ENCODE measurements around the gene FANCC.

The FANCC gene

DNA sequence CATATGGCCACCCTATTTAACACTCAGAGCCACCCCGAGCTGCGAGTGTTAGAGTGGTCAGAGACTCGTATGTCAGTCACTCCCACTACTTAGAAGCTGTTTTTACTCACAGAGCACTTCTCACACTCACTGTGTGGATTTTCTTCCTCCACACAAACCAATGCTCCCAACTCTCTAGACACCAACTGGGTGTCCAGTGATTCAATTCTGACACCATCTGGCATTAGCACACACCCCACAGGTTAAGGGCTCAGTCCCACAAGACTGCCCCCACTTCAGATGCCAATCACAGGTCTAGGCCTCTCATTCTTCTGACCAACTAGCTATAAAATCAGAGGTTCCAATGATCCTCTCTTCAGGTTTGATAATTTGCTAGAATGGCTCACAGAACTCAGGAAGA, 174.8 kb downstream of the FANCC start:
- DNase-seq (ENCODE audit: low spot score) = no peak
- TF ChIP-seq, protein P1, sequence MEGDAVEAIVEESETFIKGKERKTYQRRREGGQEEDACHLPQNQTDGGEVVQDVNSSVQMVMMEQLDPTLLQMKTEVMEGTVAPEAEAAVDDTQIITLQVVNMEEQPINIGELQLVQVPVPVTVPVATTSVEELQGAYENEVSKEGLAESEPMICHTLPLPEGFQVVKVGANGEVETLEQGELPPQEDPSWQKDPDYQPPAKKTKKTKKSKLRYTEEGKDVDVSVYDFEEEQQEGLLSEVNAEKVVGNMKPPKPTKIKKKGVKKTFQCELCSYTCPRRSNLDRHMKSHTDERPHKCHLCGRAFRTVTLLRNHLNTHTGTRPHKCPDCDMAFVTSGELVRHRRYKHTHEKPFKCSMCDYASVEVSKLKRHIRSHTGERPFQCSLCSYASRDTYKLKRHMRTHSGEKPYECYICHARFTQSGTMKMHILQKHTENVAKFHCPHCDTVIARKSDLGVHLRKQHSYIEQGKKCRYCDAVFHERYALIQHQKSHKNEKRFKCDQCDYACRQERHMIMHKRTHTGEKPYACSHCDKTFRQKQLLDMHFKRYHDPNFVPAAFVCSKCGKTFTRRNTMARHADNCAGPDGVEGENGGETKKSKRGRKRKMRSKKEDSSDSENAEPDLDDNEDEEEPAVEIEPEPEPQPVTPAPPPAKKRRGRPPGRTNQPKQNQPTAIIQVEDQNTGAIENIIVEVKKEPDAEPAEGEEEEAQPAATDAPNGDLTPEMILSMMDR (IDR thresholded peaks at IDR 0.05; ENCODE audit: extremely low read depth, missing control alignments) = no peak

DNA sequence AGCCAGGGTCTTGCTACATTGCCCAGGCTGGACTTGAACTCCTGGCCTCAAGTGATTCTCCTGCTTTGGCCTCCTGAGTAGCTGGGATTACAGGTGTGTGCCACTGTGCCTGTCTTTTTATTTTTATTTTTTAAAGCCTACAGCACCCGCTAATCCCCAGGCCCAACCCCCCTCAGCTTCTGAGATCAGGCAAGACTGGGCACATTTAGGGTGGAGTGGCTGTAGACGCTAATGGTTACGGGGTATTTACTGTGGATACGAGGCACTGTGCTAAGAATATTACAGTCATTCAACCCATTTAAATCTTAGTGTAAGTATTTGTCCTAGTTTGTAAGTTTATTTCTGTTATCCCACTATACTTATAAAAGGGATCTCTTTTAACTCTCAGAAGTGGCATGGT, 175.2 kb downstream of the FANCC start:
- no peak for DNase-seq (ENCODE audit: low spot score)
- TF ChIP-seq, protein P1 (IDR thresholded peaks at IDR 0.05; ENCODE audit: extremely low read depth, missing control alignments) = no peak

DNA sequence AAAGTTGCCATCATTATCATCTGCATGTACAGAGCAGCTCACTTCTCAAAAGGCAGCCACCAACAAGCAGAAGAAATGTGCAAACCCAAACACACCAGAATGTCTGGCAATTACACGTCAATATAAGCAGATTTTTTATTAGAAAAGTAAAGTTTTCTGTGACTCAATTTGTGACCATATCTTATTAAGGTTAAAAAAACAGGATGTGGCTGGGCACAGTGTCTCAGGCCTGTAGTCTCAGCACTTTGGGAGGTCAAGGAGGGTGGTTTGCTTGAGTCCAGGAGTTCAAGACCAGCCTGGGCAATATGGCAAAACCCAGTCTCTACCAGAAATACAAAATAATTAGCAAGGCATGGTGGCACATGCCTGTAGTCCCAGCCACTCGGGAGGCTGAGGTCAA, 176.7 kb downstream of the FANCC start:
- DNase-seq (ENCODE audit: low spot score) = no peak
- TF ChIP-seq, protein P1 (IDR thresholded peaks at IDR 0.05; ENCODE audit: extremely low read depth, missing control alignments) = no peak

DNA sequence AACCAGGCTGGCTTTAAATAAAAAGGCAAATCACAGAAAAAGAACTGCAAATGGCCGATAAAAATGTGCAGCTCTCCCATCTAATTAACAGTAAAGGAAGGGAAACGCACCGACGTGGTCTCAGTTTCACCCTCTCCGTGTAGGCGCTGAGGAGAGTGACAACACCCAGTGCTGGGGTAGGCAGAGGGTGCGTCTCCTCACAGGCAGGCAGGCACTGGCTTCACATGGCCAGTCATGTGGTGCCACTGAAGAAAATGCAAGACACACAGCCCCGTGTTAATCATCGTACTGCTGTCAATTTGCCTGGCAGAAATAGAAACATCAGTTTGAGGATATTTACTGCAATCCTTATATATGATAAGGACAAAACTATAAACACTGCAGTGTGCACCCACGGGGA, 178.4 kb downstream of the FANCC start:
- TF ChIP-seq, protein P1 (IDR thresholded peaks at IDR 0.05; ENCODE audit: extremely low read depth, missing control alignments) = no peak
- no peak for DNase-seq (ENCODE audit: low spot score)

DNA sequence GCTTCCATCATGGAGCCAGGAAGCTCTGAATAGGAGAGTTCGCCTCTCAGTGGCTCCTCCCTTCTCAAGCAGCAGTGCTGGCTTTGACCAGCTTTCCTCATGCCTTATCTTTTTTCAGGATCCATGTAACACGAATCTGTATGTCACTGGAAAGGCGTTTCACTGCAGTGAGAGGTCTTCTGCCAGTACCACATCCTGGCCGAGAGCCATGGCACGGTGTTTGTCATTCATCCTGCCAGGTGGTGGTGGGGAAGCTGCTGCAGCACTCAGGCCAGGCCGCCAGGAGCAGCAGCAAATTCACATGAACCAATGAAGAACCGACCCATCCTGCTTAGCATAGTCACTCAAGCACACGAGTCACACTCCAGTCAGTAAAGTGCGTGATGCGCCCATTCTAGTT, 179.0 kb downstream of the FANCC start:
- no peak for DNase-seq (ENCODE audit: low spot score)
- TF ChIP-seq, protein P1 (IDR thresholded peaks at IDR 0.05; ENCODE audit: extremely low read depth, missing control alignments) = no peak

DNA sequence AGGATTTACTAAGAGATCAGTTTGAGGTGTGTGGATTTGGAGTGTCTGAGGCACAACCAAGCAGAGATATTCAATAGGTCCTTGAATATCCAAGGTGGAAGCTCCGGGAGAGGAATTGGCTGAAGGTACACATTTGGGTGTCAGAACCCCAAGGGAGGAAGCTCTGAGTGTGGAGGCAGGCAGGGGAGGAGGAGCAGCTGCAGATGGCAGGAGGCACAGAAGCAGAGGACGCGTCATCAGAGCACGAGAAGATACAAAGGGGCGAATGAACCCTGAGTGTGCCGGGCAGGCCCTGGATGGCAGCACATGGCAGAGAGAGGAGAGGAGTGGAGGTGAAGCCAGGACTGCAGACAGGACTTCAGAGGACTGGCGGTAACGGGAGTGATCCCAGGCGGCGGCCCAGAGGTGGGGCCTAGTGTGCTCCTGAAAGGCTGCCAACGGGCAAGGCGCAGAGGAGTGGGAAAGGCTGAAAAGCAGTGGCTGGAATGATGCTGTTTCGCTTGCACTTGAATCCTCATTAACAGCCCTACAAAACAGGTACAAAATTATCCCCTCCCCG, 179.8 kb downstream of the FANCC start:
- no peak for DNase-seq (ENCODE audit: low spot score)
- TF ChIP-seq, protein P1 (IDR thresholded peaks at IDR 0.05; ENCODE audit: extremely low read depth, missing control alignments) = no peak

DNA sequence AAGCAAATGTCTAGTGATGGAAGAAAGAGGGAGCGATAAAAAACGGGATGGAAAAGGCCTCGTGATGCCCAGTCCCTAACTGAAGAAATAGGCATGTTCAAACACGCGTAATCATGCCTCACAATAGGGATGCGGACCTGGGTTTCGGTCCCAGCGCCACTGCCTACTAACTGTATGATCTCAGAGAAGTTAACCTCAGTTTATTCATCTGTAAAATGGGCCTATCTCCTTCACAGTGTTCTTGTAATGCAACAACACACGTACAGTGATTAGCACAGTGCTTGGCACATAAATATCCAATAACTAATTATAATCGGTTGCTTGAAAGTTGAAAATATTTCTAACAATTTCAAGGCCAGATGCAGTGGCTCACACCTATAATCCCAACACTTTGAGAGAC, 181.8 kb downstream of the FANCC start:
- DNase-seq (ENCODE audit: low spot score) = no peak
- TF ChIP-seq, protein P1 (IDR thresholded peaks at IDR 0.05; ENCODE audit: extremely low read depth, missing control alignments) = no peak

Measured in GM20000 (cell line).